GM12878 (cell line): ENCODE measurements around the gene KLC4. TPM values are rescaled to one million over a fixed set of nuclear protein-coding genes. Genes with fewer than 3 reads are reported as not detected.

Experiments
- ATAC-seq: fragments of 200-7000 bp; cut with Tn5 transposase; 3 replicates; pipeline ENCODE4 v1.9.1; 2020; ENCODE audit warnings: mild to moderate bottlenecking, moderate library complexity
- BruUV-seq: library from RNA; stranded (reverse); fragments of 400-500 nt; replicated peaks from 2 replicates; lab custom pipeline; 2021; lab: Mats Ljungman, UMichigan
- CTCF ChIA-PET: fragments of 300-600 bp; sonication (Branson Sonifier 250); formaldehyde crosslinking; extraction: SDS; loops from one replicate; lab custom pipeline; 2021; ENCODE audit warnings: inconsistent platforms; lab: Yijun Ruan, JAX
- POLR2A ChIA-PET: fragments of 350-600 bp; formaldehyde crosslinking; extraction: SDS; loops from one replicate; lab custom pipeline; 2021; ENCODE audit warnings: inconsistent platforms; lab: Charles Lee
- RAD21 ChIA-PET: fragments of 300-600 bp; sonication (Branson Sonifier 250); formaldehyde crosslinking; loops from one replicate; lab custom pipeline; 2023; ENCODE audit warnings: antibody characterized with exemption; ENCODE audit not compliant: unreplicated experiment; lab: Charles Lee
- SMC1A ChIA-PET: fragments of 300-600 bp; sonication (Branson Sonifier 250); formaldehyde crosslinking; loops from one replicate; lab custom pipeline; 2023; ENCODE audit not compliant: unreplicated experiment, uncharacterized antibody; lab: Charles Lee
- DNase-seq: peaks from one replicate; pipeline ENCODE4 v3.0.0-alpha.2; 2011; ENCODE audit warnings: low read depth, low spot score
- FAIRE-seq: peaks from 3 replicates; lab custom pipeline; 2011; peaks lifted over from hg19 to GRCh38; lab: Jason Lieb, UNC
- H2AFZ ChIP-seq: 2 replicates; pipeline ENCODE4 v1.6.0; 2011; ENCODE audit warnings: low read depth, low read length, control low read depth; ENCODE audit not compliant: control insufficient read depth
- H3K27ac ChIP-seq: 2 replicates; pipeline ENCODE4 v1.5.1; 2011; ENCODE audit warnings: control low read depth; ENCODE audit not compliant: control insufficient read depth, insufficient read depth
- H3K27me3 ChIP-seq, 2 experiments: replicated peaks in 1 of 2; 2 replicates each; pipeline versions ENCODE4 v1.6.0 to v1.6.1; 2011; ENCODE audit warnings: low read length in 1 of 2; ENCODE audit not compliant: control insufficient read depth in 2 of 2, insufficient read depth in 2 of 2
- H3K36me3 ChIP-seq, 2 experiments: 2 replicates each; pipeline ENCODE4 v1.5.1; 2011; ENCODE audit warnings: low read length in 1 of 2; ENCODE audit not compliant: control insufficient read depth in 2 of 2, insufficient read depth in 2 of 2
- H3K4me1 ChIP-seq: 2 replicates; pipeline ENCODE4 v1.6.1; 2011; ENCODE audit warnings: mild to moderate bottlenecking, low read length, moderate library complexity, mixed read lengths; ENCODE audit not compliant: control insufficient read depth, insufficient read depth
- H3K4me2 ChIP-seq: 2 replicates; pipeline ENCODE4 v1.6.0; 2011; ENCODE audit warnings: control low read depth; ENCODE audit not compliant: control insufficient read depth, insufficient read depth
- H3K4me3 ChIP-seq: fragments of 200-600 bp; sonication (generic); 2 replicates; pipeline ENCODE4 v1.5.1; 2016
- H3K79me2 ChIP-seq: 2 replicates; pipeline ENCODE4 v1.6.0; 2011; ENCODE audit warnings: low read length; ENCODE audit not compliant: control insufficient read depth, insufficient read depth
- H3K9ac ChIP-seq: 2 replicates; pipeline ENCODE4 v1.8.0; 2011; ENCODE audit warnings: low read length, control low read depth, mixed read lengths; ENCODE audit not compliant: control insufficient read depth, insufficient read depth
- H3K9me3 ChIP-seq: replicated peaks from 3 replicates; pipeline ENCODE4 v1.5.1; 2011; ENCODE audit warnings: mild to moderate bottlenecking, low read length; ENCODE audit not compliant: control insufficient read depth, insufficient read depth
- H4K20me1 ChIP-seq: 2 replicates; pipeline ENCODE4 v1.6.0; 2011; ENCODE audit not compliant: control insufficient read depth, insufficient read depth
- CHD1 ChIP-seq: IDR thresholded peaks from 2 replicates; pipeline ENCODE4 v1.6.1; 2012; ENCODE audit warnings: low read depth, low read length, improper control_type of control experiment
- ESRRA ChIP-seq: IDR thresholded peaks from 2 replicates; pipeline ENCODE4 v1.6.1; 2012; ENCODE audit warnings: mild to moderate bottlenecking, low read length, improper control_type of control experiment
- EZH2 ChIP-seq: IDR thresholded peaks from 2 replicates; pipeline ENCODE4 v1.6.1; 2012; ENCODE audit warnings: low read depth, mild to moderate bottlenecking, control low read depth, inconsistent platforms, low read length, borderline replicate concordance; ENCODE audit not compliant: control insufficient read depth
- IKZF2 ChIP-seq, 2 experiments: fragments of 450-650 bp; IDR thresholded peaks; 2 replicates each; pipeline ENCODE4 v1.6.1; 2017; ENCODE audit warnings: mild to moderate bottlenecking in 2 of 2, moderate library complexity in 2 of 2
- MYB ChIP-seq: fragments of 150-350 bp; IDR thresholded peaks from 2 replicates; pipeline ENCODE4 v1.6.1; 2014; ENCODE audit warnings: mild to moderate bottlenecking, low read depth, low read length, borderline replicate concordance
- NR2F1 ChIP-seq: fragments of 450-650 bp; conservative IDR thresholded peaks from 2 replicates; pipeline ENCODE4 v1.6.1; 2017; ENCODE audit warnings: mild to moderate bottlenecking
- RB1 ChIP-seq: fragments of 450-650 bp; formaldehyde crosslinking; IDR thresholded peaks from 2 replicates; pipeline ENCODE4 v1.6.1; 2017; ENCODE audit warnings: mild to moderate bottlenecking, borderline replicate concordance
- STAT3 ChIP-seq: IDR thresholded peaks from 2 replicates; pipeline ENCODE4 v1.6.1; 2011; ENCODE audit warnings: low read depth, low read length, improper control_type of control experiment
- SUPT20H ChIP-seq: IDR thresholded peaks from 2 replicates; pipeline ENCODE4 v1.6.1; 2011; ENCODE audit warnings: low read depth, mild to moderate bottlenecking, low read length, moderate library complexity, borderline replicate concordance; ENCODE audit not compliant: control insufficient read depth
- WRNIP1 ChIP-seq: IDR thresholded peaks from 2 replicates; pipeline ENCODE4 v1.6.1; 2011; ENCODE audit warnings: low read depth, low read length, improper control_type of control experiment, borderline replicate concordance
- WGBS: methylation state at CpG from one replicate; pipeline ENCODE4 v1.1.6; 2016; ENCODE audit warnings: low lambda C conversion rate; ENCODE audit not compliant: insufficient replicate concordance, insufficient coverage; ENCODE audit errors: missing lambda C conversion rate; 5-methylcytosine and 5-hydroxymethylcytosine counted together
- in situ Hi-C: fragments of 300-500 bp; cut with MboI; formaldehyde crosslinking; loops from 9 replicates; pipeline ENCODE4 v1.14.3; 2018; ENCODE audit warnings: mixed read lengths
- intact Hi-C: fragments of 100-400 bp; cut with micrococcal nuclease; formaldehyde crosslinking; loops from one replicate; pipeline ENCODE4 v1.14.2; 2022; ENCODE audit not compliant: unreplicated experiment
- polyA plus RNA-seq, 11 experiments: library from polyadenylated mRNA; depleted of rRNA in 4 of 11; unstranded in 6 of 11; stranded (reverse) in 5 of 11; fragments of >200 nt; fragmentation: Nextera tagmentation in 4 of 11; fragmentation: Illumina TruSeq in 1 of 11; extraction: Ambion mirVana in 4 of 11; extraction: Trizol in 1 of 11; gene quantifications; 1 replicate in 1 of 11; 2 replicates in 10 of 11; pipeline versions ENCODE4 v1.2.1 to v1.2.3, GENCODE V29; 2011 to 2016; ENCODE audit warnings: inconsistent platforms in 2 of 11, missing spikeins in 2 of 11, low read depth in 1 of 11
- total RNA-seq, 4 experiments: library from RNA; depleted of rRNA in 3 of 4; stranded (reverse); fragments of >200 nt in 3 of 4; fragmentation: Illumina TruSeq in 1 of 4; extraction: Trizol in 1 of 4; gene quantifications; 2 replicates each; pipeline versions ENCODE4 v1.2.1 to v1.2.3, GENCODE V29; 2013 to 2021
- TF ChIP-seq, protein P1 (sequence below): IDR thresholded peaks from 2 replicates; pipeline ENCODE4 v1.6.1; 2012; ENCODE audit warnings: improper control_type of control experiment, low read depth, low read length; ENCODE audit not compliant: insufficient replicate concordance
- TF ChIP-seq, protein P2 (sequence below): IDR thresholded peaks from 2 replicates; pipeline ENCODE4 v1.6.1; 2012; ENCODE audit warnings: low read depth, low read length, improper control_type of control experiment
- TF ChIP-seq, protein P3 (sequence below): fragments of 450-650 bp; formaldehyde crosslinking; IDR thresholded peaks from 2 replicates; pipeline ENCODE4 v1.4.0; 2022; ENCODE audit warnings: mild to moderate bottlenecking, moderate library complexity

The KLC4 gene
- total and polyA plus RNA-seq, 10 of the 15 experiments (the other 5 are each of a cell fraction or from before 2014, with no cell fraction given) = 0.90 to 13.4 (median 6.9) TPM

DNA sequence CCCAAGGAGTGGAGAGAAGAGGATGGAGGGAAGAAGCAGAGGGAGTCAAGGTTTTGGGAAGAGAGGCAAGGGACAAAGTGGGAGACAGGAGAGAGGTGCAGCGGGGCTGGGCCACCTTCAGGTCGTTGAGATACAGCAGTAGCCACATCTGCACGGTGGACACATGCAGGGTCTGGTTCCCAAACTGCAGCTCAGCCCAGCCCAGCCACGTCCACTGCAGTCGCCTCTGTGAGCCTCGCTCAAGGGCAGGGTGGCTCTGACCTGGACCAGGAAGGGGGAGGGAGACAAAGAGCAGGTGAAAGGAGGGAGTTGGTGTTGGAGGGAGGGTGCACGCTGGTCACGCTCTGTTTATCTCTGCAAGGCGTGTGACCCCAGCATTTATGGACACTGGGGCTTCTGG is 20.7 kb upstream of the KLC4 start:
- CTCF ChIA-PET = no interaction called here
- no peak overlapping the region for H3K4me2 ChIP-seq
- RAD21 ChIA-PET = no interaction called here
- peaks cover 13 to 14% of the 10 kb centered on the region in 2 experiments for H3K36me3 ChIP-seq
- H3K27me3 ChIP-seq = no peaks in the 10 kb centered on the region
- SMC1A ChIA-PET = no interaction called here
- POLR2A ChIA-PET = interaction anchor here (0.7 kb wide), 1 partner anchor 66 kb away, joined by 3 read pairs; no protein-coding TSS in a partner anchor
- 80% methylated on average over 9 of the region's 9 CpGs for WGBS
- in situ Hi-C loops = no loop called here
- intact Hi-C loops = no loop called here
- FAIRE-seq = no peak
- H4K20me1 ChIP-seq = no peaks in the 10 kb centered on the region
- H3K4me3 ChIP-seq = no peak overlapping the region
- no peak overlapping the region for H3K9ac ChIP-seq
- no TSS peak for BruUV-seq
- H3K9me3 ChIP-seq = no peaks in the 10 kb centered on the region
- H3K79me2 ChIP-seq = no peaks in the 10 kb centered on the region
- no peak overlapping the region for H2AFZ ChIP-seq
- H3K27ac ChIP-seq = no peak overlapping the region
- DNase-seq = no peak
- H3K4me1 ChIP-seq = no peaks in the 10 kb centered on the region
- no peak for ATAC-seq
- TF ChIP-seq ESRRA (no peak), EZH2 (no peak), STAT3 (no peak), SUPT20H (no peak), MYB (no peak), CHD1 (no peak), IKZF2 (IDR thresholded peaks at IDR 0.05) (no peak), NR2F1 (no peak), RB1 (no peak), WRNIP1 (no peak)
- TF ChIP-seq, protein P1, sequence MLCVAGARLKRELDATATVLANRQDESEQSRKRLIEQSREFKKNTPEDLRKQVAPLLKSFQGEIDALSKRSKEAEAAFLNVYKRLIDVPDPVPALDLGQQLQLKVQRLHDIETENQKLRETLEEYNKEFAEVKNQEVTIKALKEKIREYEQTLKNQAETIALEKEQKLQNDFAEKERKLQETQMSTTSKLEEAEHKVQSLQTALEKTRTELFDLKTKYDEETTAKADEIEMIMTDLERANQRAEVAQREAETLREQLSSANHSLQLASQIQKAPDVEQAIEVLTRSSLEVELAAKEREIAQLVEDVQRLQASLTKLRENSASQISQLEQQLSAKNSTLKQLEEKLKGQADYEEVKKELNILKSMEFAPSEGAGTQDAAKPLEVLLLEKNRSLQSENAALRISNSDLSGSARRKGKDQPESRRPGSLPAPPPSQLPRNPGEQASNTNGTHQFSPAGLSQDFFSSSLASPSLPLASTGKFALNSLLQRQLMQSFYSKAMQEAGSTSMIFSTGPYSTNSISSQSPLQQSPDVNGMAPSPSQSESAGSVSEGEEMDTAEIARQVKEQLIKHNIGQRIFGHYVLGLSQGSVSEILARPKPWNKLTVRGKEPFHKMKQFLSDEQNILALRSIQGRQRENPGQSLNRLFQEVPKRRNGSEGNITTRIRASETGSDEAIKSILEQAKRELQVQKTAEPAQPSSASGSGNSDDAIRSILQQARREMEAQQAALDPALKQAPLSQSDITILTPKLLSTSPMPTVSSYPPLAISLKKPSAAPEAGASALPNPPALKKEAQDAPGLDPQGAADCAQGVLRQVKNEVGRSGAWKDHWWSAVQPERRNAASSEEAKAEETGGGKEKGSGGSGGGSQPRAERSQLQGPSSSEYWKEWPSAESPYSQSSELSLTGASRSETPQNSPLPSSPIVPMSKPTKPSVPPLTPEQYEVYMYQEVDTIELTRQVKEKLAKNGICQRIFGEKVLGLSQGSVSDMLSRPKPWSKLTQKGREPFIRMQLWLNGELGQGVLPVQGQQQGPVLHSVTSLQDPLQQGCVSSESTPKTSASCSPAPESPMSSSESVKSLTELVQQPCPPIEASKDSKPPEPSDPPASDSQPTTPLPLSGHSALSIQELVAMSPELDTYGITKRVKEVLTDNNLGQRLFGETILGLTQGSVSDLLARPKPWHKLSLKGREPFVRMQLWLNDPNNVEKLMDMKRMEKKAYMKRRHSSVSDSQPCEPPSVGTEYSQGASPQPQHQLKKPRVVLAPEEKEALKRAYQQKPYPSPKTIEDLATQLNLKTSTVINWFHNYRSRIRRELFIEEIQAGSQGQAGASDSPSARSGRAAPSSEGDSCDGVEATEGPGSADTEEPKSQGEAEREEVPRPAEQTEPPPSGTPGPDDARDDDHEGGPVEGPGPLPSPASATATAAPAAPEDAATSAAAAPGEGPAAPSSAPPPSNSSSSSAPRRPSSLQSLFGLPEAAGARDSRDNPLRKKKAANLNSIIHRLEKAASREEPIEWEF = no peak
- TF ChIP-seq, protein P2, sequence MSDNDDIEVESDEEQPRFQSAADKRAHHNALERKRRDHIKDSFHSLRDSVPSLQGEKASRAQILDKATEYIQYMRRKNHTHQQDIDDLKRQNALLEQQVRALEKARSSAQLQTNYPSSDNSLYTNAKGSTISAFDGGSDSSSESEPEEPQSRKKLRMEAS = no peak
- TF ChIP-seq, protein P3, sequence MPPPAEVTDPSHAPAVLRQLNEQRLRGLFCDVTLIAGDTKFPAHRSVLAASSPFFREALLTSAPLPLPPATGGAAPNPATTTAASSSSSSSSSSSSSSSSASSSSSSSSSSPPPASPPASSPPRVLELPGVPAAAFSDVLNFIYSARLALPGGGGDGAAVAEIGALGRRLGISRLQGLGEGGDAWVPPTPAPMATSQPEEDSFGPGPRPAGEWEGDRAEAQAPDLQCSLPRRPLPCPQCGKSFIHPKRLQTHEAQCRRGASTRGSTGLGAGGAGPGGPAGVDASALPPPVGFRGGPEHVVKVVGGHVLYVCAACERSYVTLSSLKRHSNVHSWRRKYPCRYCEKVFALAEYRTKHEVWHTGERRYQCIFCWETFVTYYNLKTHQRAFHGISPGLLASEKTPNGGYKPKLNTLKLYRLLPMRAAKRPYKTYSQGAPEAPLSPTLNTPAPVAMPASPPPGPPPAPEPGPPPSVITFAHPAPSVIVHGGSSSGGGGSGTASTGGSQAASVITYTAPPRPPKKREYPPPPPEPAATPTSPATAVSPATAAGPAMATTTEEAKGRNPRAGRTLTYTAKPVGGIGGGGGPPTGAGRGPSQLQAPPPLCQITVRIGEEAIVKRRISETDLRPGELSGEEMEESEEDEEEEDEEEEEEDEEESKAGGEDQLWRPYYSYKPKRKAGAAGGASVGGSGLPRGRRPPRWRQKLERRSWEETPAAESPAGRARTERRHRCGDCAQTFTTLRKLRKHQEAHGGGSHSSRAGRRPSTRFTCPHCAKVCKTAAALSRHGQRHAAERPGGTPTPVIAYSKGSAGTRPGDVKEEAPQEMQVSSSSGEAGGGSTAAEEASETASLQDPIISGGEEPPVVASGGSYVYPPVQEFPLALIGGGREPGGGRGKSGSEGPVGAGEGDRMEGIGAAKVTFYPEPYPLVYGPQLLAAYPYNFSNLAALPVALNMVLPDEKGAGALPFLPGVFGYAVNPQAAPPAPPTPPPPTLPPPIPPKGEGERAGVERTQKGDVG (CRISPR knock-in tag) = no peak
